GM18870 (cell line): ENCODE measurements around the gene PLEKHD1.
"Not testable (repeated sequence)": the region's sequence is repeated elsewhere in the genome, so short reads cannot be mapped to it uniquely, and the experiment has no call there.

Source experiments
- ATAC-seq: cut with Tn5 transposase; IDR thresholded peaks from one replicate; pipeline ENCODE4 v1.9.1; 2021; ENCODE audit warnings: moderate library complexity; ENCODE audit not compliant: unreplicated experiment

Gene PLEKHD1

DNA sequence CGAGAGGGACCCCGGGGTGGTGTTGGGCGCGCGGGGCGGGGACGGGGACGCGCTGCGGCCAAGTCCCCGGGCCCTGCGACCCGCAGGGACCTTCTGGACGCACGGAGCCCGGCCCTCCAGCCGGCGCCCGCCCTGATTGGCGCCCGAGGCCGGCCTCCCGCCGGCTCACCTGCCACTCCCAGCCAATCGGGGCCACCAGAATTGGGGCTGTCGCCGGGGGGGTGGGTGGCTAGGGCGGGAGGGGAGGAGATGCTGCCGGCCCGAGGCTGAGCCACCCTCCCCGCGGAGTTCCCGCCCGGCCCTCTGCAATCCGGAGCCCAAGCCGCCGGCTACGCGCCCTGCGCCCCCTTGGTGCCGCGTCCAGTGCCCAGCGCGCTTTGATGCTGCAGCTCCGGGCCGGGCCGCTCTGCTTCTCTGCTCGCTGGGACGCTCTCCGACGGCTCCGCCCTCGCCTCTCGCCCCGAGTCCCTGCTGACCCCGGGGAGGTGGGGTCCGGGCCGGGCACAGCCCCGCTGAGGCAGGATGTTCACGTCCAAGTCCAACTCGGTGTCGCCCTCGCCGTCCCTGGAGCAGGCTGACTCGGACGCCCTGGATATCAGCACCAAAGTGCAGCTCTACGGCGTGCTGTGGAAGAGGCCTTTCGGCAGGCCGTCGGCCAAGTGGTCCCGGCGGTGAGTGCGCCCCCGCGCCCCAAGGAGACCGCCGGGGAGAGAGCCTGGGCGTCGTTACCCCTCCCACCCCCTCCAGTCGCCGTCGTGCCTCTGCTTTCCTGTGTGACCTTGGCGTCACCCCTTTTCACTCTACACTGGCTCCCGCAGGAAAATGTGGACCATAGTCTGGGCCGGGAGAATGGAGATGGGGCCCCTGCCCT, at the start of gene PLEKHD1:
PLEKHD1 (plus strand) TSS at position 285 of the 871 bp plus-strand sequence; CDS start at position 523, 238 bp downstream.
- no peak for ATAC-seq

DNA sequence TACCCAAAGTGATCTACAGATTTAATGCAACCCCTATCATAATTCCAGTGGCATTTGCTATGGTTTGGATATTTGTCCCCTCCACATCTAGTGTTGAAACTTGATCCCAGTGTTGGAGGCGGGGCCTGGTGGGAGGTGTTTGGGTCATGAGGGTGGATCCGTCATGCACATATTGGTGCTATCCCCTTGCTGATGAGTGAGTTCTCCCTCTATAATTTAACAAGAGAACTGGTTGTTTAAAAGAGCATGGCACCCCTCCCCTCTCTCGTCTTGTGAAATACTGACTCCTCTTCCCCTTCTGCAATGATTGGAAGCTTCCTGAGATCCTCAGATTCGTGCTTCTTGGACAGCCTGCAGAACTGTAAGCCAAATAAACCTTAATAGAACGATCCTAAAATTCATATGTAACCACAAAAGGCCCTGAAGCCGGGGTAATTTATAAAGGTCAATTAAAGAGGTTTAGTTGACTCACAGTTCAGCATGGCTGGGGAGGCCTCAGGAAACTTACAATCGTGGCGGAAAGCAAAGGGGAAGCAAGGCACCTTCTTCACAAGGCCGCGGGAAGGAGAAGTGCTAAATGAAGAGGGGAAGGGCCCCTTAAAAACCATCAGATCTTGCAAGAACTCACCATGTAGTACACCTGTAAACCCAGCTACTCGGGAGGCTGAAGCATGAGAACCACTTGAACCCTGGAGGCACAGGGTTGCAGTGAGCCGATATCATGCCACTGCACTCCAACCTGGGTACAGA, 44.8 kb upstream of the PLEKHD1 start:
- no peak for ATAC-seq

DNA sequence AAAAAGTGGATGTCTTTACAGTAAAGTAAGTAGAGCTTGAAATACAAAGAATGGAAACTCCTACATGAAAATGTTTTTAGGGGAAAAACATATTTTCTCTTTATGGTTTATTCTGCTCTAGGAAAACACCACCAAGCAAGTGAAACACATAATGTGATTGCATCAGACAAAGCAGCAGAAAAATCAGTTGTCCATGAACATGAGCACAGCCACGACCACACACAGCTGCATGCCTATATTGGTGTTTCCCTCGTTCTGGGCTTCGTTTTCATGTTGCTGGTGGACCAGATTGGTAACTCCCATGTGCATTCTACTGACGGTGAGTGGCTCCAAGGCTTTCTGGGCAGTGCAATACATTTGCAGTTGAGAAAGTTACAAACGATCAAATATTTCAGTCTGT, 42.6 kb upstream of the PLEKHD1 start:
- no peak for ATAC-seq

DNA sequence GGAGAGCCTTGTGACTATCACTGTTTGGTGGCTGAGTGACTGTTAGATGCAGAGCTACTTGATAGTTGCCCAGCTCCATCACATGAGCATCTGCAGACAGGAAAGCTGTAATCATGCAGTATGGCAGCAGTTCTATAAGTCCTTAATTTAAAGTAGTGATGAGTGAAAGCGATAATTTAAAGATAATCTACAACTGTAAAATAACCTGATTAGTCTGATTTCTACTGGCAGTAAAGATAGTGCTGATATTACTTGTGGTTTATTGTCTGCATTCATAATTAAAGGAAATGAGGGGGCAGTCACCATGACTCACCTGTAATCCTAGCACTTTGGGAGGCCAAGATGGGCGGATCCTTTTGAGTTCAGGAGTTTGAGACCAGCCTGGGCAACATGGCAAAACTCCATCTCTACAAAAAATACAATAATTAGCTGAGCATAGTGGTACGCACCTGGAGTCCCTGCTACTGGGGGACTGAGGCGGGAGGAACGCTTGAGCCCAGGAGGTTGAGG, 41.2 kb upstream of the PLEKHD1 start:
- no peak for ATAC-seq

DNA sequence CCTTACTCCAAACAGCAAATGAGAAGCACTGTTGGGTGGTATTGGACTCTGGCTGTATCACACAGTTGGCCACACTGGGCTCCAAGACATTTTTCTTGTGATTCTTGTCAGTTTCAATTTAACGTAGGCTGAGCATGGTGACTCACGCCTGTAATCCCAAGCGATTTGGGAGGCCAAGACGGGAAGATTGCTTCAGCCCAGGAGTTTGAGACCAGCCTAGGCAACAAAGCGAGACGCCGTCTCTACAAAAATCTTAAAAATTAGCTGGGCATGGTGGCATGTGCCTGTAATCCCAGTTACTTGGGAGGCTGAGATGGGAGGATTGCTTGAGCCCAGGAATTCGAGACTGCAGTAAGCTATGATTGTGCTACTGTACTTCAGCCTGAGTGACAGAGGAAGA, 35.3 kb upstream of the PLEKHD1 start:
- ATAC-seq: no peak

DNA sequence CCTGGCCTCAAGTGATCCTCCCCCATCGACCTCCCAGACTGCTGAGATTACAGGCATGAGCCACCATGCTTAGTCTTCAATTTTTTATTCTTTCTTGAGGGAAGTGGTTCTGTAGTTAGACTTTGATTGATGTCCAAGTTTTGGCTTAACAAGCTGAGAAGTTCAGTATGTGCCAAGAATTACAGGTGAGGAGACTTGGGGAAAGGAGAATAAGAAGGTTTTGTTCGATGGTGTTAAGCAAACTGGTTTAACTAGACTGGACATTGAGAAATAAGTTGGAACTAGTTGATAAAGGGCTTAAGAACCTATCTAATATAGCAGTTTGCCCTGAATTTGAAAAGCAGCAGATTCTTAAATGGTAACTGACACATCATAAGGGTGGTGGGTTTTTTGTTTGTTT, 32.6 kb upstream of the PLEKHD1 start:
- ATAC-seq: no peak

DNA sequence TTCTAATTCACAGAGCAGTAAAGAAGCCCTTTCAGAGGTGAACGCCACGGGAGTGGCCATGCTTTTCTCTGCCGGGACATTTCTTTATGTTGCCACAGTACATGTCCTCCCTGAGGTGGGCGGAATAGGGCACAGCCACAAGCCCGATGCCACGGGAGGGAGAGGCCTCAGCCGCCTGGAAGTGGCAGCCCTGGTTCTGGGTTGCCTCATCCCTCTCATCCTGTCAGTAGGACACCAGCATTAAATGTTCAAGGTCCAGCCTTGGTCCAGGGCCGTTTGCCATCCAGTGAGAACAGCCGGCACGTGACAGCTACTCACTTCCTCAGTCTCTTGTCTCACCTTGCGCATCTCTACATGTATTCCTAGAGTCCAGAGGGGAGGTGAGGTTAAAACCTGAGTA, 26.2 kb upstream of the PLEKHD1 start:
- no peak for ATAC-seq

DNA sequence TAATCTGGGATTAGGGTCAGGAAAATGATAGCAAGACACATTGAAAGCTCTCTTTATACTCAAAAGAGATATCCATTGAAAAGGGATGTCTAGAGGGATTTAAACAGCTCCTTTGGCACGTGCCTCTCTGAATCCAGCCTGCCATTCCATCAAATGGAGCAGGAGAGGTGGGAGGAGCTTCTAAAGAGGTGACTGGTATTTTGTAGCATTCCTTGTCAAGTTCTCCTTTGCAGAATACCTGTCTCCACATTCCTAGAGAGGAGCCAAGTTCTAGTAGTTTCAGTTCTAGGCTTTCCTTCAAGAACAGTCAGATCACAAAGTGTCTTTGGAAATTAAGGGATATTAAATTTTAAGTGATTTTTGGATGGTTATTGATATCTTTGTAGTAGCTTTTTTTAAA, 25.4 kb upstream of the PLEKHD1 start:
- no peak for ATAC-seq

DNA sequence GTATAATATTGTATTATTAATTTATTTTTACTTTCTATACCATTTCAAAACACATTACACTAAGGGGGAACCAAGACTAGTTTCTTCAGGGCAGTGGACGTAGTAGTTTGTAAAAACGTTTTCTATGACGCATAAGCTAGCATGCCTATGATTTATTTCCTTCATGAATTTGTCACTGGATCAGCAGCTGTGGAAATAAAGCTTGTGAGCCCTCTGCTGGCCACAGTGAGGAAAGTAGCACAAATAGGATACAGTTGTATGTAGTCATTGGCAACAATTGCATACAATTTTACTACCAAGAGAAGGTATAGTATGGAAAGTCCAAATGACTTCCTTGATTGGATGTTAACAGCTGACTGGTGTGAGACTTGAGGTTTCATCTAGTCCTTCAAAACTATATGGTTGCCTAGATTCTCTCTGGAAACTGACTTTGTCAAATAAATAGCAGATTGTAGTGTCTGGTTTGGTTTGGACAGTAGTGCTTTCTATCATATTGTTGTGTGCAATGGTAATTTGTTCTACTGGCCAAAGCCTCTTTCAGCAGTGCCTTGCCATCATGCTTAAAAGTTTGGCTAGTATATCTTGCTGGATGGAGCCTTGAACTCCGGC, 24.3 kb upstream of the PLEKHD1 start:
- no peak for ATAC-seq

DNA sequence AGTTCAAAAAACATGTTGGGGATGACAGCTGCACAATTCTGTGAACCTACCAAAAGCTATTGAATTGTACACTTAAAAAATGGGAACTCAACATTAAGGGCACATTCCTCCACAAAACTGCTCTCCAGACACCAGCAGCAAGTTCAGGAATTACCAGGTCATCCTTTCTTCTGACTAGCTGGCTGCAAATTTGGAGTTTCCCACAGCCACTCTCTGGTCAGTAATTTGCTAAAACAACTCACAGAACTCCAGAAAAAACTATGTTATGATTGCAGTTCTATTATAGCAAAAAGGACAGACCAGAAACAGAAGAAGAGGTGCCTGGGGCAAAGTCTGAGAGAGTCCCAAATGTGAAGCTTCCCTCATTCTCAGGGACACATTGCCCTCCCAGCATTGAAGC, 20.1 kb upstream of the PLEKHD1 start:
- ATAC-seq: no peak

DNA sequence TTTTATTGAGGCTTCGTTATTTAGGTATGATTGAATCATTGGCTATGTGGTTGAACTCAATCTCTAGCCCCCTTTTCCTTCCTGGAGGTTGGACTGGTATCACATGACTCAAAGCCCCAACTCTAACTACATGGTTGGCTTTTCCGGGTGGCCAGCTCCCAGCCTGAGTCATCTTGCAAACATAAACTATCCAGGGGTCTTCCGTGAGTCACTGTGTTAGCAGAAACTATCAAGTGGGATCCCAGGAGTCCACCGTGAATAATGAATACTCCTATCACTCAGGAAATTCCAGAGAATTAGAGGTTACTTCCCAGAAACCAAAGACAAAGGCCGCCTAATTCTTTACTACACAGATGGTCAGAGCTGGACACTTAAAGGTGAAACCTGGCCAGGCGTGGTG, 19.7 kb upstream of the PLEKHD1 start:
- ATAC-seq: no peak

DNA sequence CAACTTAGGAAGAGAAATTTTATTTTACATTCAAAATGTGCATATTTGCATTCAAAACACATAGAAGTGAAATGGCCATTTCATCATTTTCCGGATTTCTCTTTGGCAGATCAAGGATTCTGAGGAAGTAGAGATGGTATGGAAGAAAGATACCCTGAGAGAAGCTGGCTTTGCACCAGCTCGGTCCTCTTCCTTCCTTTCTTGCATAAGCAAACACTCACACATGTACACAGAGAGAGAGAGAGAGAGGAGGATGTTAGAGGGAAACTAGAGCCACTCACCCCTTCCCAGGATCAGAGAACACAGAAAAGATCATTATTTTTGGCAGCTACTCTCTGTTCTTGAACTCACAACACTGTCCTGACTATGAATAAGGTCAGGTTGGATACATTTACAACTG, 15.6 kb upstream of the PLEKHD1 start:
- no peak for ATAC-seq

DNA sequence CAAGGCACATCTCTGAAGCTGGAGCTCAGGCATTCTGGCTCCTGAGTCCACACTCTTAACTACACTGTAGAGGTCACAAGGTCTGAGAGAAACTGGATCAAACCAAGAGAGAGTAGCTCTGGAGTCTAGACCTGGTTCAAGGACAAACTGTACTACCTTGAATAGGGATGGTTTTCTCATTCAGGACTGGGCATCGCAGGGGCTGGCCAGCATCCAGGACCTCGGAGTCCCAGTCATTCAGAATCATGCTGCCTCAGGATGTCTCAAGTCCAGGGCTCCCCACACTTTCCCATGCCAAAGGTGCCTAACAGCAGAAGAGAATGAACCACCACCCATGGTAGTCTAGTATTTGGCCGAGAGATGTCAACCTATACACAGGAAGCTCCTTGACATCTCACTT, 13.1 kb upstream of the PLEKHD1 start:
- ATAC-seq: no peak

DNA sequence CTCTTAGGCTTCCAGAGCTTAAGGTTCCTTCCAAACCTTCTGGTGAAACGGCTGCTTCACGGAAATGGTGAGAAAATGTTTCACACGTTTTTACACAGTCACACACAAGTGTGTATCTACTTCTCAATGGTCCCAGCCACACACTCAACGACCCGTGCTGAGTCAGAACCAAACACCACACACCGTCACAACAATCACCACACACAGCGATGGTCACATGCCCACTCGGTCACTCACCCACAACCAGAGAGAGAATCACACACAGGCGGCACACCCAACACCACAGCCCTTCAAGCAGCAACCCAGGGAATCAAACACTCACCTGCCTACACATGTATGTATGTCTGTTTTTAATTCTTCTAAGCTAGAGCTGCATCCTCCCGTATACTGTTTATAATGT, 12.6 kb upstream of the PLEKHD1 start:
- no peak for ATAC-seq

DNA sequence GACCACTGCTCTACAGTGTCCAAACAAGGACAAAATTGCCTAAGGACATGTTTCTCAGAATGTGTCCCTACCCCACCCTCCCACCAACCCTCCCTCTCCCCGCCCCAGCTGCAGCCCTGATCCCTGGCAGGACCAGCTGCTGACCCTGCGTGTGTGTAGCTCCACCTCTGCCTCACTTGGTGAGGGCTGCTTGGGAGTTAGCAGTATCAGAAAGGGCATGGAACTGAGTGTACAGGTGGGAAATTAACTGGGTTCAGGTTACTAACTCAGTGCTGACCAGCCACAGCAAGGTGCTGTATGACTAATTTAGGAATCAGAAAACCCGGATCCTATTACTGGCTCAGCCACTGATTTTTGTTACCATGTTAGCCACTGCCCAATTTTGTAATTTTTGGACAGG, 11.3 kb upstream of the PLEKHD1 start:
- no peak for ATAC-seq

DNA sequence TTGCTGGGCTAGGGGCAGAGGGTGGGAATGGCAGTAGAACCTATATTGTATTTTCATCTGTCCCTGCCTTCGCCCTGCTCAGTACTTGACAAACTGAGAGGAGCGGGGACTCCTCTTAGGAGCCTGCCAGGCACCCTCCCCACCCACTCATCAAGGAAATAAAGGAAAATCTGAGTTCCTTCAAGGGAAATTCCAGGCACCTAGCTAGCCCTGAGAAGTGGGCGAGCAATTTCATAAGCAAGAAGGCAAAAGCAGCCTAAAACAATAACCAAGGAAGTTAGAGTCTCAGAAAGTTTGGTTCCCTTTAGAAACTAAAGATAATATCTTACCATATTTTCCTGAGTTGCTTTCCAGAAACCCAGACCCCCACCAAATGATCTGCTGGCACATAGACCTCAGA, 10.6 kb upstream of the PLEKHD1 start:
- no peak for ATAC-seq

DNA sequence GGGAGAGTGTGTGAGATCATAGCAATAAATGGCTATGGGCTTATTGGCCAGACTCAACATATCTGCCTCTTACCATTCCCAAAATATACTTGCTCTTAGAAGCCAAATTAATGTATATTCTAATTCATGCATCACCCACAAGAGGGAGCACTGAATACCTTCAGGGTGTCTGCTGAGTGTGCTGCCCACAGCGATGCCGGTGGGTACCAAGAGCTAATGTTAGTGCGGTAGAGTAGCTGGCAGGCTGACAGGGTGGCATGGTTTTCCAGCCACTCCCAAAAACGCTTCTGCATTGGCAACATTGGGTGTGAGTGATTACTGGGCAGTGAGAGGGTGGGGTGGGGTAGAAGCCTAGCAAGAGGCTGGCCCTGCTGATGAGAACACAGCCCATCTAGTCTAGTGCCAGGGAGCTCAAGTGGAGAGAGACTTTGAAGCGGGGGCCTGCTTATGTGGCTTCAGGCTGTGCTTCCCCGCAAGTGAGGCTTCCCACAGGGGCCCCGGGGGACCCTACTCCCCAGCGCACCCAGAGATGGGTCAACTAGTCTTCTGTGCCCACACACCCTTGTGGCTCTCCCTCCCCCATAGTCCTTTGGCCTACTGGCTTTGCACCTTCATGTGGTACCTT, 9.2 kb upstream of the PLEKHD1 start:
- ATAC-seq: no peak

DNA sequence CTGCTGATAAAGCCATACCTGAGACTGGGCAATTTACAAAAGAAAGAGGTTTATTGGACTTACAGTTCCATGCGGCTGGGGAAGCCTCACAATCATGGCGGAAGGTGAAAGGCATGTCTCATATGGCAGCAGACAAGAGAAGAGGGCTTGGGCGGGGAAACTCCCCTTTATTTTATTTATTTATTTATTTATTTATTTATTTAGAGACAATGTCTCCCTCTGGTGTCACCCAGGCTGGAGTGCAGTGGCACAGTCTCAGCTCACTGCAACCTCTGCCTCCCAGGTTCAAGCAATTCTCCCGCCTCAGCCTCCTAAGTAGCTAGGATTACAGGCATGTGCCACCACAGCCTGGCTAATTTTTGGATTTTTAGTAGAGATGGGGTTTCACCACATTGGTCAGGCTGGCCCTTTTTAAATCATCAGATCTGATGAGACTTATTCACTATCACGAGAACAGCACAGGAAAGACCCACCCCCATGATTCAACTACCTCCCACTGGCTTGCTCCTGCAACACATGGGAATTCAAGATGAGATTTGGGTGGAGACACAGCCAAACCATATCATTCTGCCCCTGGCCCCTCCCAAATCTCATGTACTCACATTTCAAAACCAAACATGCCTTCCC, 7.6 kb upstream of the PLEKHD1 start:
- ATAC-seq: not testable (repeated sequence)

DNA sequence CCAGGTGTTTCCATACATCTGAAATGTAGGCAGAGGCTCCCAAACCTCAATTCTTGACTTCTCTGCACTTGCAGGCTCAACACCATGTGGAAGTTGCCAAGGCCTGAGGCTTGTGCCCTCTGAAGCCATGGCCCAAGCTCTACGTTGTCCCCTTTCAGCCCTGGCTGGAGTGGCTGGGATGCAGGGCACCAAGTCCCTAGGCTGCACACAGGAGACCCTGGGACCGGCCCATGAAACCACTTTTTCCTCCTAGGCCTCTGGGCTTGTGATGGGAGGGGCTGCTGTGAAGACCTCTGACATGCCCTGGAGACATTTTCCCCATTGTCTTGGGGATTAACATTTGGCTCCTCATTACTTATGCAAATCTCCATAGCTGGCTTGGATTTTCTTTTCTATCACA, 6.5 kb upstream of the PLEKHD1 start:
- not testable (repeated sequence) for ATAC-seq

DNA sequence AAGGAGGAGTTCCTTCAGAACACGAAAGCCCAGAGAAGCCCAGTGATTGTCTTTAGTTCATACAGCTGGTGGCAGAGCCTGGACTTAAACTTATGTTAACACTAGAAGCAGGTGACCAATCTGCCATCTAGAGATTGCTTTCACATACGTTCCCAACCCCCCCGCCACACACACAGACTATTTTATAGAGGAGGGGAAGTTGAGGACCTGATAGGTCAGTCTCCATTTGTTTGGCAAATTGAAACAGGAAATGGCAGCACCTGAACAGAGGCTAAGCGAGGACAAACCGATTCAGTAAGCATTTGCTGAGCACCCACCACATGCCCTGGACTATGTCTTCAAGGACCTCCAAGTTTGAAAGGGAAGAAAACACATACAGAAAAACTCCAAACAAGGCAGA, 4.8 kb upstream of the PLEKHD1 start:
- no peak for ATAC-seq

DNA sequence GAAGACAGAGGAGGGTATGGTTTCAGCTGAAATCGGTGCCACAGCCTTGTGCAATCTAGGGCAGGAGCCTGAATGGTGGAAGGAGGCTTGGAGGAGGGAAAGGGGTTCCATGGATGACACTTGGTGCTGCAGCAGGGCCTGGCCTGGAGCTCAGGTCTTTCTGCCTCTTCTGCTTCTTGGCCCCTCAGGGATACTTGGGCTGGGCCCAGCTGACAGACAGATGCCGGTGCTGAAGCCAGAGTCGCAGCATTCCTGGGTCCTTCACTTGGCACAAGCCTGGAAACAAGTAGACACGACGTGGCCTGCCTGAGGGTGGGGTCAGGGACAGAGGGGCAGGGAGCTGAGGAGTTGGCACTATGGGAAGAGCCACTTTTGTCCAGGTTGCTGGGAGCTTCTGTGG, 4.4 kb upstream of the PLEKHD1 start:
- ATAC-seq: no peak
